ENCODE data around the gene NAV3.
A peak's percentile ranks its signal among the peaks of the same experiment; 100 is the strongest.

- TF ChIP-seq, protein P1, sequence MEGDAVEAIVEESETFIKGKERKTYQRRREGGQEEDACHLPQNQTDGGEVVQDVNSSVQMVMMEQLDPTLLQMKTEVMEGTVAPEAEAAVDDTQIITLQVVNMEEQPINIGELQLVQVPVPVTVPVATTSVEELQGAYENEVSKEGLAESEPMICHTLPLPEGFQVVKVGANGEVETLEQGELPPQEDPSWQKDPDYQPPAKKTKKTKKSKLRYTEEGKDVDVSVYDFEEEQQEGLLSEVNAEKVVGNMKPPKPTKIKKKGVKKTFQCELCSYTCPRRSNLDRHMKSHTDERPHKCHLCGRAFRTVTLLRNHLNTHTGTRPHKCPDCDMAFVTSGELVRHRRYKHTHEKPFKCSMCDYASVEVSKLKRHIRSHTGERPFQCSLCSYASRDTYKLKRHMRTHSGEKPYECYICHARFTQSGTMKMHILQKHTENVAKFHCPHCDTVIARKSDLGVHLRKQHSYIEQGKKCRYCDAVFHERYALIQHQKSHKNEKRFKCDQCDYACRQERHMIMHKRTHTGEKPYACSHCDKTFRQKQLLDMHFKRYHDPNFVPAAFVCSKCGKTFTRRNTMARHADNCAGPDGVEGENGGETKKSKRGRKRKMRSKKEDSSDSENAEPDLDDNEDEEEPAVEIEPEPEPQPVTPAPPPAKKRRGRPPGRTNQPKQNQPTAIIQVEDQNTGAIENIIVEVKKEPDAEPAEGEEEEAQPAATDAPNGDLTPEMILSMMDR (conservative IDR thresholded peaks at IDR 0.05; ENCODE audit: low read length): peak; percentile 49
- no peak for TF ChIP-seq EZH2phosphoT487 (IDR thresholded peaks at IDR 0.05; ENCODE audit: borderline replicate concordance)
These were observed 290.3 kb downstream of the NAV3 start for GRCh38 chr12:78120866-78121560.
